A549 treated with AZD9567 at 1 μM for 4 hours (cell line): ENCODE measurements around the gene ZNF224. TPM values are rescaled to one million over a fixed set of nuclear protein-coding genes. Genes with fewer than 3 reads are reported as not detected.

ENCODE experiments used
- total RNA-seq: library from RNA; stranded (reverse); fragments of 200-300 nt; extraction: Qiagen RNA extraction; gene quantifications from 5 replicates; pipeline ENCODE4 v1.2.3, GENCODE V29; 2022; ENCODE audit not compliant: insufficient read depth

The ZNF224 gene
- 4.5 to 11.4 TPM (median 10.4 TPM) in 5 replicates for total RNA-seq

DNA sequence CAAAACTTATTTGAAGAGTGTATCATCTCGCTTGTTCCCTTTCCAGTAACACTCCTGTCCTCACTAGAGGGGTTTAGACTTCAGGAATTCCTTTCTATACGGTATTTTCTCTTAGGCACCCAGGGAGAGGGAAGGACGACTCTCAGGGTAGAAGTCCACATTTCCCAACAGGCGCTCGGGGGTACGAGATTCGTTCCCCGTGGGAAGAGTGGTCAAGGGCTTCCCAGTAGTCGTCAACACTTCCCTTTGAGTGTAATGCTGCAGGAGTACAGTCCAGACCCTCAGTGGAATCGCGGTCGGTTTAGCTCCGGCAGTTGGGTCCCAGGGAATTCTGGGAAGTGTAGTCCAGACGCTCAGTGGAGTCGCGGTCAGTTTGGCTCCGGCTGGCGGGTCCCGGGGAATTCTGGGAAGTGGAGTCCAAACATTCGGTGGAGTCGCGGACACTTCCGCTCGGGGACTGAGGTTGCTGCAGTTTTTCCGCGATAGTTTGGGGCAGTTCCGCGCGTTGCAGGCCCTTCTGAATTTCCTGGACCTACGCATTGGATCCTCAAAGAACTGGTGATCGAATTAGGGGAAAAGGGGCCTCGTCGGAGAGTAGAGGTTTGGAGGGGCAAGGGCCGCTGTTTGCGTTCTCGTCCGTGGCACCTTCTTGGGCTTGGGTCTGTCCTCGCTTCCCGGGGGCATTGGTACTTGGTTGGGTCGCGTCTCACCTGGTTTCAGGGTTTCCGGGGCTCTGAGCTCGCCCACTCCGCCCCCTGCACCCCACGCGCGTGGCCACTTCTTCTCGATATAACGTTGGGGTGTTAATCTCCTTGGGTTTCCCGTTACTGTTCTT lies at the start of gene ZNF224:
ZNF224 (plus strand) TSS at position 431 of the 835 bp plus-strand sequence. CDS start 3,513 bp downstream, outside the sequence.

DNA sequence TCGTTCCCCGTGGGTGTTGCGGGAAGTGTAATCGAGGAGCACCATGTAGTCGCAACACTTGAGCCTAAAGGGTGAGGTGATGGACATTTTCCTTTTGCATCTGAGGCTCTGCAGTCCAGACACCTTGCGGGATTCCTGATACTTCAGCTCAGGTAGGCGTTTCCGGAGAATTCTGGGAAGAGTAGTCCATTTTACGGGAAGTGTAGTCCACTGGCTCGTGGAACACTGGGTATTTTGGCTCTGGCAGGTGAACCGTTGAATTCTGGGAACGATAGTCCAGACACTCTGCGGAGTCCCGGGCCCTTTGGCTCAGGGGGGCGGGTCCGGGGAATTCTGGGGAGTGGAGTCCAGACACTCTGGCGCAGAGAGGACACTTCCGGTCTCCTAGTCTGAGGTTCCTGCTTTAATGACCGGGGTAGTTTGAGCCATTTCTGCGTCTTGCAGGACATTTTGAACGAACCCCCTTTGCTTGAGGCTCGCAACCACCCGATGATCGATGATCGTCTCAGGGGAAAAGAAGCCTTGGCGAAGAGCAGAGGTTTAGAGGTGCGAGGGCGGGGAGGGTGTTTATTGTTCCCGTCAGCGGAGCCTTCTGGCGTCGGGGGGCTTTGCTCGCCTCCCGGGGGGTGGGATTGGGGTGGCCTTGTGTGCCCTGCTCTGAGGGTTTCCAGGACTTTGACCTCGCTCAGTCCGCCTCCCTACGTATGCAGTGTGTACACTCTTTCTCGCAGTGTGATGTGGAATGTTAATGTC lies 42.3 kb upstream of the ZNF224 start, which contains the start of gene ZNF223:
ZNF223 (plus strand) TSS at position 387 of the 753 bp plus-strand sequence. CDS start 3,141 bp downstream, outside the sequence.

DNA sequence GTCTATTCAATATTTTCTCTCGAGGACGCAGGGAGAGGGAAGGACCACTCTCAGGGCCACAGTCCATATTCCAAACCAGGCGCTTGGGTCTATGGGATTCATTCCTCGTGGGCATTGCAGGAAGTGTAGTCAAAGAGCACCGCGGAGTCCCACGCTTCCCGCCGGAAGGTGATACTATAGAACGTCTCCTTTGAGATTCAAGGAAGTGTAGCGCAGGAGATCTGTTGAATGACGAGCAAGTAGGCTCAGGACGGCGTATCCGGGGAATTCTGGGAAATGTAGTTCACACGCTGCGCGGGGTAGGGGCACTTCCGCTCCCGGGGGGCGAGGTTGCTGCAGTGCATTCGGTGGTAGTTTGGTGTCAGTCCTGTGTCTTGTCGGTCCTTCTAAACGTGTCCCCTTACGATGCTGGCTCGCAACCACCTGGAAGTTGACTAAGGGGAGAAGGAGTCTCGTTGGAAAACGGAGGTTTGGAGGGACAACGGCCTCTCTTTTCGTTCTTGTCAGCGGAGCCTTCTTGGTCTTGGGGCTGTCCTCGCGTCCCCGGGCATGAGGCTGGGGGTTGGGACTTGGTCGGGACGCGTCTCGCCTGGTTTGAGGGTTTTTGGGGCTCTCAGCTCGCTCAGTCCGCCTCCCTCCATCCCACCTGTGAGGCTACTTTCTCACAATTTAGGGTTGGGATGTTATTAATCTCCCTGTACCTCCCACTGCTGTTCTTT lies 22.2 kb upstream of the ZNF224 start, which contains the start of gene ZNF284:
ZNF284 (plus strand) TSS at position 336 of the 719 bp plus-strand sequence. CDS start 4,231 bp downstream, outside the sequence.

DNA sequence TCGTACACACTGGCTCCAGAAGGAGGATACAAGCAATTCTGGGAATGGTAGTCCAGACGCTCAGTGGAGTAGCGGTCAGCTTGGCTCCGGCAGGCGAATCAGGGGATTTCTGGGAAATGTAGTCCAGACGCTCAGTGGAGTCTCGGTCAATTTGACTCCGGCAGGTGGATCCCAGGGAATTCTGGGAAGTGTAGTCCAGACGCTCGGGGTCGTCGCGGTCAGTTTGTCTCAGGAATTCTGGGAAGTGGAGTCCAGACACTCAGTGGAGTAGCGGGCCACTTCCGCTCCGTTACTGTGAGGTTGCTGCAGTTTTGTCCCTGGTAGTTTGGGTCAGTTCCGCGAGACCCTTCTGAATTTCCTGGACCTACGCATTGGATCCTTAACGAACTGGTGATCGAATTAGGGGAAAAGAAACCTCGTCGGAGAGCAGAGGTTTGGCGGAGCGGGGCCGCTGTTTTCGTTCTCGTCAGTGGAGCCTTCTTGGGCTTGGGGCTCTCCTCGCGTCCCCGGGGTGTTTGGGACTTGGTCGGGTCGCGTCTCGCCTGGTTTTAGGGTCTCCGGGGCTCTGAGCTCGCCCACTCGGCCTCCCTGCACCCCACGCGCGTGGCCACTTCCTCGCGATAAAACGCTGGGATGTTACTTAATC lies 19.1 kb downstream of the ZNF224 start, which contains the start of gene ZNF225:
ZNF225 (plus strand) TSS at position 262 of the 646 bp plus-strand sequence. CDS start 2,429 bp downstream, outside the sequence.

DNA sequence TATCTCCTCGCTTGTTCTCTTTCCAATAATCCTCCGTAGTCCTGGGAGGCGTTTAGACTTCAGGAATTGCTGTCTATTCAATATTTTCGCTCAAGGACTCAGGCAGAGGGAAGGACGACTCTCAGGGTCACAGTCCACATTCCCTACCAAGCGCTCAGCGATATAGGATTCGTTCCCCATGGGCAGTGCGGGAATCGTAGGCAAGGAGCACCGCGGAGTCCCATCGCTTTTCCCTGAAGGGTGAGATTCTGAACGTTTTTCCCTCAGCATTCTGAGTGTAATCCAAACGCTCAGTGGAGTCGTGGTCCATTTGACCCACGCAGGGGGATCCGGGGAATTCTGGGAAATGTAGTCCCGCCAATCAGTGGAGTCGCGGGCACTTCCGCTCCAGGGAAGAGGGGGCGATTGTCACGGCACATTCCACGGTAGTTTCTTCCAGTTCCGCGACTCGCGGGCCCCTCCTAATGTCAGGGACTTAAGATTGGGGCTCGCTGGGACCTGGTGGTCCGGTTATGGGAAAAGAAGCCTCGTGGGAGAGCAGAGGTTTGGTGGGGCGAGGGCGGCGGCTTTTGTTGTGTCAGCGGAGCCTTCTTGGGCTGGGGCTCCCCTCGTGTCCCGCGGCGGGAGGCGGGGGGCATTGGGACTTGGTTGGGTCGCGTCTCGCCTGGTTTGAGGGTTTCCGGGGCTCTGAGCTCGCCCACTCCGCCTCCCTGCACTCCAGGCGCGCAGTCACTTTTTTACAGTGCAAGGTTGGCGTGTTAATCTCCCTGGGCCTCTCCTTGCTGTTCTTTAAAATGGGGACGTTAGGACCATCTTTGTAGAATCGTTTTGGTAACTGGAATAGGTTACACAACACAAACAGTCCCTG lies 47.3 kb downstream of the ZNF224 start, which contains the start of gene ZNF234:
ZNF234 (plus strand) TSS at position 364 of the 868 bp plus-strand sequence. CDS start 3,079 bp downstream, outside the sequence.

Other genes starting within 250 kb of the ZNF224 start
- 0.20 to 0.45 TPM (median 0.31 TPM) in 4 of 5 replicates, not detected in the other for gene ZNF404, start 210.4 kb upstream of the ZNF224 start, total RNA-seq
- 9.3 to 20.4 TPM (median 10.4 TPM) in 5 replicates for gene ZNF45, start 159.1 kb upstream of the ZNF224 start, total RNA-seq
- 0.30 to 0.65 TPM (median 0.47 TPM) in 4 of 5 replicates, not detected in the other for gene ZNF221, start 143.1 kb upstream of the ZNF224 start, total RNA-seq
- gene ZNF155, start 110.2 kb upstream of the ZNF224 start, total RNA-seq: 2.1 to 5.6 TPM (median 2.5 TPM) in 5 replicates
- gene ZNF230, start 91.4 kb upstream of the ZNF224 start, total RNA-seq: 1.6 to 3.5 TPM (median 2.7 TPM) in 5 replicates
- 3.0 to 3.7 TPM (median 3.5 TPM) in 5 replicates for gene ZNF222, start 69.0 kb upstream of the ZNF224 start, total RNA-seq
- 1.8 to 2.8 TPM (median 2.5 TPM) in 4 of 5 replicates, not detected in the other for gene ZNF223, start 42.3 kb upstream of the ZNF224 start, total RNA-seq
- 0.36 to 1.0 TPM (median 0.44 TPM) in 5 replicates for gene ZNF284, start 22.2 kb upstream of the ZNF224 start, total RNA-seq
- 0.99 to 3.5 TPM (median 2.5 TPM) in 5 replicates for gene ZNF225, start 19.0 kb downstream of the ZNF224 start, total RNA-seq
- 0.67 to 3.1 TPM (median 2.4 TPM) in 5 replicates for gene ZNF234, start 47.2 kb downstream of the ZNF224 start, total RNA-seq
- 17.5 to 22.3 TPM (median 21.2 TPM) in 5 replicates for gene ZNF226, start 70.7 kb downstream of the ZNF224 start, total RNA-seq
- 9.4 to 16.7 TPM (median 9.8 TPM) in 5 replicates for gene ZNF227, start 118.2 kb downstream of the ZNF224 start, total RNA-seq
- 0.31 to 0.94 TPM (median 0.40 TPM) in 5 replicates for gene ZNF233, start 165.5 kb downstream of the ZNF224 start, total RNA-seq
- 2.7 to 3.2 TPM (median 3.1 TPM) in 5 replicates for gene ZNF235, start 210.7 kb downstream of the ZNF224 start, total RNA-seq